ENCODE measurements around the gene USP3. TPM values are rescaled to one million over a fixed set of nuclear protein-coding genes. Genes with fewer than 3 reads are reported as not detected.
"Not testable (repeated sequence)": the region's sequence is repeated elsewhere in the genome, so short reads cannot be mapped to it uniquely, and the experiment has no call there.

USP3 gene
- total RNA-seq, 4 donors from 2014 or later: 12.1 to 29.4 (median 15.5) TPM

- Histone ChIP-seq H3K4me1 (peaks cover 20 to 49% of the 10 kb centered on the region in 2 donors), H3K36me3 (no peaks in the 10 kb centered on the region), H3K4me3 (no peak overlapping the region), H3K27ac (no peak overlapping the region), H3K9me3 (no peaks in the 10 kb centered on the region), H3K27me3 (no peaks in the 10 kb centered on the region)
- ATAC-seq (no peak), DNase-seq (no peak)
- in situ Hi-C loops (cut with MboI; ENCODE audit: low sequenced_read_pairs in 4 of 4) (no loop called here), intact Hi-C loops (cut with DNase I; ENCODE audit: low total_unique reads) (no loop called here)
- TF ChIP-seq CTCF (IDR thresholded peaks at IDR 0.05 in 4 of 5, conservative IDR thresholded peaks at IDR 0.05 in 1 of 5) (no peak), POLR2A (IDR thresholded peaks at IDR 0.05) (no peak)
Observed at GRCh38 chr15:63530752-63531299, 26.4 kb downstream of the USP3 start.

GRCh38 chr15:63531586-63531985 is 27.2 kb downstream of the USP3 start:
- Histone ChIP-seq H3K4me3 (no peak overlapping the region), H3K36me3 (no peaks in the 10 kb centered on the region), H3K9me3 (no peaks in the 10 kb centered on the region), H3K4me1 (peaks cover 15 to 45% of the 10 kb centered on the region in 2 donors), H3K27me3 (no peaks in the 10 kb centered on the region), H3K27ac (no peak overlapping the region)
- in situ Hi-C loops (cut with MboI; ENCODE audit: low sequenced_read_pairs in 4 of 4): no loop called here
- intact Hi-C loops (cut with DNase I; ENCODE audit: low total_unique reads): no loop called here
- no peak for TF ChIP-seq CTCF (IDR thresholded peaks at IDR 0.05 in 4 of 5, conservative IDR thresholded peaks at IDR 0.05 in 1 of 5)
- TF ChIP-seq POLR2A (IDR thresholded peaks at IDR 0.05): no peak
- ATAC-seq (no peak), DNase-seq (no peak)

GRCh38 chr15:63532307-63532744 is 27.9 kb downstream of the USP3 start:
- Histone ChIP-seq H3K27me3 (no peaks in the 10 kb centered on the region), H3K9me3 (no peaks in the 10 kb centered on the region), H3K4me1 (peaks cover 15 to 40% of the 10 kb centered on the region in 2 donors), H3K4me3 (no peak overlapping the region), H3K27ac (no peak overlapping the region), H3K36me3 (no peaks in the 10 kb centered on the region)
- DNase-seq (no peak), ATAC-seq (peak; percentile 33 to 56)
- in situ Hi-C loops (cut with MboI; ENCODE audit: low sequenced_read_pairs in 4 of 4) (no loop called here), intact Hi-C loops (cut with DNase I; ENCODE audit: low total_unique reads) (no loop called here)
- TF ChIP-seq POLR2A (IDR thresholded peaks at IDR 0.05) (no peak), CTCF (IDR thresholded peaks at IDR 0.05 in 4 of 5, conservative IDR thresholded peaks at IDR 0.05 in 1 of 5) (no peak)

- ATAC-seq; intact Hi-C loops (cut with DNase I; ENCODE audit: low total_unique reads); H3K9me3 ChIP-seq: not testable (repeated sequence)
Observed at GRCh38 chr15:63534888-63535287, 30.5 kb downstream of the USP3 start.

GRCh38 chr15:63535689-63536088 is 31.3 kb downstream of the USP3 start:
- in situ Hi-C loops (cut with MboI; ENCODE audit: low sequenced_read_pairs in 4 of 4): no loop called here

More at GRCh38 chr15:63534888-63535287, 30.5 kb downstream of the USP3 start:
- H3K4me3 ChIP-seq; H3K27ac ChIP-seq; DNase-seq; H3K36me3 ChIP-seq; H3K27me3 ChIP-seq; in situ Hi-C loops (cut with MboI; ENCODE audit: low sequenced_read_pairs in 4 of 4): not testable (repeated sequence)
- H3K4me1 ChIP-seq: peaks cover 15 to 29% of the 10 kb centered on the region in 2 donors

More at GRCh38 chr15:63535689-63536088, 31.3 kb downstream of the USP3 start:
- H3K27me3 ChIP-seq: no peaks in the 10 kb centered on the region
- H3K27ac ChIP-seq: no peak overlapping the region
- H3K9me3 ChIP-seq: no peaks in the 10 kb centered on the region
- intact Hi-C loops (cut with DNase I; ENCODE audit: low total_unique reads): no loop called here
- TF ChIP-seq POLR2A (IDR thresholded peaks at IDR 0.05) (no peak), CTCF (IDR thresholded peaks at IDR 0.05 in 4 of 5, conservative IDR thresholded peaks at IDR 0.05 in 1 of 5) (no peak)
- no peaks in the 10 kb centered on the region for H3K36me3 ChIP-seq
- peaks cover 15 to 29% of the 10 kb centered on the region in 2 donors for H3K4me1 ChIP-seq
- H3K4me3 ChIP-seq: no peak overlapping the region
- no peak for ATAC-seq
- DNase-seq: no peak

All from gastrocnemius medialis (tissue), 4 donors.